DND-41 (cell line): Measurements from ENCODE around the gene ZNF580.

ENCODE experiments used
- CTCF ChIP-seq: IDR thresholded peaks from 2 replicates; pipeline ENCODE4 v1.5.1; 2012; ENCODE audit warnings: borderline replicate concordance, low read length, moderate library complexity, mild to moderate bottlenecking; ENCODE audit not compliant: poor library complexity, severe bottlenecking; ENCODE audit errors: extremely low read depth
- EZH2 ChIP-seq: IDR thresholded peaks from 3 replicates; pipeline ENCODE4 v1.6.1; 2012; ENCODE audit warnings: borderline replicate concordance, low read depth, mild to moderate bottlenecking, moderate library complexity, low read length, inconsistent platforms; ENCODE audit not compliant: severe bottlenecking

GRCh38 chr19:55625004-55625326 lies 15.8 kb upstream of the ZNF580 start:
- TF ChIP-seq CTCF (no peak), EZH2 (no peak)
